H1 (cell line): ENCODE results near the gene SEC22C. TPM values are rescaled to one million over a fixed set of nuclear protein-coding genes. Genes with fewer than 3 reads are reported as not detected.
"Not testable (repeated sequence)": the region's sequence is repeated elsewhere in the genome, so short reads cannot be mapped to it uniquely, and the experiment has no call there.

Source experiments
- CTCF ChIA-PET: fragments of 300-600 bp; sonication (Branson Sonifier 250); formaldehyde crosslinking; loops from one replicate; lab custom pipeline; 2021; ENCODE audit not compliant: partially characterized antibody; lab: Charles Lee
- POLR2A ChIA-PET: fragments of 300-600 bp; sonication (Branson Sonifier 250); formaldehyde crosslinking; loops from one replicate; lab custom pipeline; 2021; ENCODE audit warnings: inconsistent platforms; ENCODE audit not compliant: partially characterized antibody; lab: Charles Lee
- DNase-seq, 2 experiments: peaks; one replicate each; pipeline versions ENCODE4 v3.0.0 to v3.0.0-alpha.2; 2010 to 2022; ENCODE audit warnings: low spot score in 2 of 2, low read depth in 1 of 2, mixed read lengths in 1 of 2
- FAIRE-seq: peaks from 2 replicates; lab custom pipeline; 2011; peaks lifted over from hg19 to GRCh38; lab: Jason Lieb, UNC
- H2AFZ ChIP-seq: 2 replicates; pipeline ENCODE4 v1.8.1; 2012; ENCODE audit warnings: low read length, inconsistent platforms
- H2AK5ac ChIP-seq: 2 replicates; pipeline ENCODE4 v1.6.1; 2013; ENCODE audit warnings: low read depth, low read length
- H2BK120ac ChIP-seq: replicated peaks from 2 replicates; pipeline ENCODE3; 2013; ENCODE audit warnings: low read depth, low read length, inconsistent platforms
- H2BK12ac ChIP-seq: 2 replicates; pipeline ENCODE4 v1.6.1; 2013; ENCODE audit warnings: low read depth, low read length
- H2BK15ac ChIP-seq: 2 replicates; pipeline ENCODE4 v1.6.1; 2013; ENCODE audit warnings: low read length
- H2BK20ac ChIP-seq: 2 replicates; pipeline ENCODE4 v1.6.1; 2013; ENCODE audit warnings: low read length
- H2BK5ac ChIP-seq: 2 replicates; pipeline ENCODE4 v1.6.1; 2013; ENCODE audit warnings: low read depth, low read length
- H3K14ac ChIP-seq: 2 replicates; pipeline ENCODE4 v1.6.1; 2013; ENCODE audit warnings: inconsistent platforms; ENCODE audit not compliant: insufficient read length
- H3K18ac ChIP-seq: 2 replicates; pipeline ENCODE4 v1.6.1; 2013; ENCODE audit warnings: low read length; ENCODE audit errors: extremely low read depth
- H3K23ac ChIP-seq: 2 replicates; pipeline ENCODE4 v1.6.1; 2013; ENCODE audit warnings: inconsistent platforms; ENCODE audit not compliant: insufficient read length
- H3K23me2 ChIP-seq: 2 replicates; pipeline ENCODE4 v1.6.1; 2013; ENCODE audit warnings: low read depth, low read length
- H3K27ac ChIP-seq: 2 replicates; pipeline ENCODE4 v1.6.1; 2011; ENCODE audit warnings: low read depth, low read length, inconsistent platforms
- H3K27me3 ChIP-seq, 4 experiments: replicated peaks in 1 of 4; 1 replicate in 1 of 4; 2 replicates in 3 of 4; pipeline versions ENCODE4 v1.6.1 to v1.8.1; 2011 to 2013; ENCODE audit warnings: low read length in 3 of 4, mild to moderate bottlenecking in 3 of 4, inconsistent platforms in 2 of 4, mixed read lengths in 2 of 4, moderate library complexity in 1 of 4; ENCODE audit not compliant: control insufficient read depth in 3 of 4, insufficient read depth in 3 of 4; ENCODE audit errors: extremely low read depth in 1 of 4
- H3K36me3 ChIP-seq, 4 experiments: 2 replicates each; pipeline versions ENCODE4 v1.6.1 to v1.8.1; 2011 to 2013; ENCODE audit warnings: mild to moderate bottlenecking in 4 of 4, low read length in 3 of 4, moderate library complexity in 2 of 4, control low read depth in 1 of 4, inconsistent platforms in 1 of 4; ENCODE audit not compliant: insufficient read depth in 4 of 4, control insufficient read depth in 2 of 4
- H3K4ac ChIP-seq: replicated peaks from 2 replicates; pipeline ENCODE3; 2013; ENCODE audit warnings: low read length, low read depth, mixed read lengths, inconsistent platforms; ENCODE audit not compliant: insufficient read length
- H3K4me1 ChIP-seq, 4 experiments: replicated peaks in 1 of 4; 1 replicate in 1 of 4; 2 replicates in 3 of 4; pipeline versions ENCODE4 v1.6.1 to v1.8.1; 2011 to 2013; ENCODE audit warnings: low read length in 3 of 4, inconsistent platforms in 2 of 4, mixed read lengths in 1 of 4; ENCODE audit not compliant: insufficient read depth in 4 of 4, control insufficient read depth in 3 of 4
- H3K4me2 ChIP-seq, 2 experiments: 2 replicates each; pipeline versions ENCODE4 v1.6.1 to v1.8.1; 2011 to 2013; ENCODE audit warnings: low read depth in 2 of 2, low read length in 2 of 2, control low read depth in 1 of 2, inconsistent platforms in 1 of 2, mild to moderate bottlenecking in 1 of 2; ENCODE audit not compliant: insufficient read depth in 1 of 2
- H3K4me3 ChIP-seq, 4 experiments: fragments of 200-600, 300-600 bp in 1 of 4; sonication (generic), shearing (Covaris generic), sonication (Bioruptor Twin) in 1 of 4; 2 replicates each; pipeline versions ENCODE4 v1.5.1 to v1.8.1; 2011 to 2016; ENCODE audit warnings: low read length in 4 of 4, low read depth in 3 of 4, control low read depth in 2 of 4, inconsistent platforms in 2 of 4, mild to moderate bottlenecking in 2 of 4, mixed read lengths in 1 of 4, moderate library complexity in 1 of 4; ENCODE audit not compliant: insufficient read depth in 2 of 4; ENCODE audit errors: extremely low read depth in 1 of 4
- H3K56ac ChIP-seq: replicated peaks from 2 replicates; pipeline ENCODE3; 2013; ENCODE audit warnings: low read depth, mild to moderate bottlenecking, mixed read lengths, low read length, inconsistent platforms; ENCODE audit not compliant: insufficient read length
- H3K79me1 ChIP-seq: 2 replicates; pipeline ENCODE4 v1.6.1; 2013; ENCODE audit warnings: low read depth, low read length, control low read depth
- H3K79me2 ChIP-seq, 2 experiments: 2 replicates each; pipeline versions ENCODE4 v1.6.1 to v1.8.1; 2012 to 2013; ENCODE audit warnings: low read length in 2 of 2, mild to moderate bottlenecking in 2 of 2, inconsistent platforms in 1 of 2; ENCODE audit not compliant: insufficient read depth in 2 of 2, control insufficient read depth in 1 of 2
- H3K9ac ChIP-seq, 4 experiments: replicated peaks in 1 of 4; 1 replicate in 1 of 4; 2 replicates in 3 of 4; pipeline versions ENCODE4 v1.6.1 to v1.8.1; 2011 to 2013; ENCODE audit warnings: low read depth in 3 of 4, low read length in 3 of 4, control low read depth in 2 of 4, mild to moderate bottlenecking in 2 of 4, moderate library complexity in 2 of 4, inconsistent platforms in 1 of 4; ENCODE audit errors: extremely low read depth in 1 of 4
- H3K9me3 ChIP-seq, 2 experiments: 2 replicates each; pipeline versions ENCODE4 v1.6.1 to v1.8.1; 2012 to 2013; ENCODE audit warnings: mild to moderate bottlenecking in 2 of 2, moderate library complexity in 2 of 2, control low read depth in 1 of 2, inconsistent platforms in 1 of 2, low read depth in 1 of 2, low read length in 1 of 2, mixed read lengths in 1 of 2; ENCODE audit not compliant: insufficient read depth in 2 of 2
- H4K20me1 ChIP-seq, 2 experiments: replicated peaks in 1 of 2; 2 replicates each; pipeline versions ENCODE3 to v1.8.1; 2011 to 2013; ENCODE audit warnings: inconsistent platforms in 2 of 2, low read length in 2 of 2, mild to moderate bottlenecking in 1 of 2; ENCODE audit not compliant: insufficient read depth in 2 of 2, control insufficient read depth in 1 of 2
- H4K5ac ChIP-seq: 2 replicates; pipeline ENCODE4 v1.6.1; 2013; ENCODE audit warnings: low read length, low read depth, mixed read lengths, inconsistent platforms; ENCODE audit not compliant: insufficient read length
- H4K8ac ChIP-seq: 2 replicates; pipeline ENCODE4 v1.8.0; 2013; ENCODE audit warnings: mild to moderate bottlenecking, moderate library complexity, low read length, inconsistent platforms; ENCODE audit not compliant: insufficient read depth; ENCODE audit errors: extremely low read depth
- H4K91ac ChIP-seq: replicated peaks from 2 replicates; pipeline ENCODE3; 2013; ENCODE audit warnings: low read length, mixed read lengths, inconsistent platforms; ENCODE audit not compliant: insufficient read length
- WGBS, 2 experiments: shearing (Covaris generic) in 1 of 2; methylation state at CpG; one replicate each; pipeline versions ENCODE4 v1.1.6 to v1.1.7; 2013 to 2015; ENCODE audit warnings: low lambda C conversion rate in 2 of 2, mixed read lengths in 2 of 2, inconsistent platforms in 1 of 2, low coverage in 1 of 2, missing lambda C conversion rate in 1 of 2; ENCODE audit not compliant: insufficient replicate concordance in 2 of 2, insufficient coverage in 1 of 2, insufficient read length in 1 of 2; ENCODE audit errors: extremely low coverage in 1 of 2, missing lambda C conversion rate in 1 of 2; 5-methylcytosine and 5-hydroxymethylcytosine counted together
- polyA plus RNA-seq, 7 experiments: library from polyadenylated mRNA; depleted of rRNA in 3 of 7; stranded (reverse) in 5 of 7; unstranded in 2 of 7; fragments of >200 nt in 5 of 7; fragments of 200-250 nt in 2 of 7; gene quantifications; 1 replicate in 5 of 7; 2 replicates in 1 of 7; 4 replicates in 1 of 7; pipeline versions ENCODE4 v1.2.1 to v1.2.3, GENCODE V29; 2011 to 2013; ENCODE audit warnings: missing spikeins in 2 of 7, mixed read lengths in 2 of 7
- total RNA-seq: library from RNA; stranded (reverse); fragmentation: NEBNext Ultra II Directional; extraction: Animal tissue kit (Norgen Biotek cat#: 25700); gene quantifications from 2 replicates; pipeline ENCODE4 v1.2.1, GENCODE V29; 2021

Gene SEC22C
- total and polyA plus RNA-seq, 2 of the 8 experiments (the other 6 are each of a cell fraction or from before 2014, with no cell fraction given) = 23.4 to 38.3 TPM

DNA sequence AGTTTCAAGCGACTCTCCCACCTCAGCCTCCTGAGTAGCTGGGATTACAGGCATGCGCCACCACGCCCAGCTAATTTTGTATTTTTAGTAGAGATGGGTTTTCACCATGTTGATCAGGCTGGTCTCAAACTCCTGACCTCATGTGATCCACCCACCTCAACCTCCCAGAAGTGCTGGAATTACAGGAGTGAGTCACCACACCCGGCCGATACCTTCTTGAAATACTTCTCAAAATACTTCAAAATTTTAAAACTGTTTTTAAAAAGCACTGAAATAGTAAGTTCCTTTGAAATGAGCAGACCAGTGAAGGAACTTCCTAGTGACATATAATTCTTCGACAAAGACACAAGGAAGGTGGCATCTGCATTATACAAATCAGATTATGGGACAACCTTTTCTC is 24.9 kb downstream of the SEC22C start:
- H4K5ac ChIP-seq, POLR2A ChIA-PET, H3K14ac ChIP-seq, H3K27me3 ChIP-seq, H3K9ac ChIP-seq, H2BK15ac ChIP-seq, H3K79me1 ChIP-seq, H2AFZ ChIP-seq, H3K4ac ChIP-seq, H3K9me3 ChIP-seq, H2BK5ac ChIP-seq, H3K18ac ChIP-seq, H3K23ac ChIP-seq, DNase-seq, H3K4me2 ChIP-seq, H4K20me1 ChIP-seq, H3K4me1 ChIP-seq, H3K79me2 ChIP-seq, H3K56ac ChIP-seq, H3K23me2 ChIP-seq, H3K27ac ChIP-seq, CTCF ChIA-PET, H2AK5ac ChIP-seq, H2BK120ac ChIP-seq, H4K91ac ChIP-seq, FAIRE-seq, H4K8ac ChIP-seq, H3K4me3 ChIP-seq, H2BK20ac ChIP-seq, H2BK12ac ChIP-seq: not testable (repeated sequence)
- 93% methylated on average over 6 of the region's 6 CpGs; no CpG with 5 or more reads in 1 of the 2 experiments for WGBS, 2 experiments
- peaks cover 10 to 67% (median 48%) of the 10 kb centered on the region in 4 experiments for H3K36me3 ChIP-seq
